DMS114 treated with DMSO at 0.1 percent for 48 hours (cell line): ENCODE measurements around the gene ATP8B4.

Experiments
- DNase-seq: peaks from one replicate; lab custom pipeline; 2025; ENCODE audit not compliant: unreplicated experiment; lab: John Stamatoyannopoulos, UW

Gene ATP8B4

DNA sequence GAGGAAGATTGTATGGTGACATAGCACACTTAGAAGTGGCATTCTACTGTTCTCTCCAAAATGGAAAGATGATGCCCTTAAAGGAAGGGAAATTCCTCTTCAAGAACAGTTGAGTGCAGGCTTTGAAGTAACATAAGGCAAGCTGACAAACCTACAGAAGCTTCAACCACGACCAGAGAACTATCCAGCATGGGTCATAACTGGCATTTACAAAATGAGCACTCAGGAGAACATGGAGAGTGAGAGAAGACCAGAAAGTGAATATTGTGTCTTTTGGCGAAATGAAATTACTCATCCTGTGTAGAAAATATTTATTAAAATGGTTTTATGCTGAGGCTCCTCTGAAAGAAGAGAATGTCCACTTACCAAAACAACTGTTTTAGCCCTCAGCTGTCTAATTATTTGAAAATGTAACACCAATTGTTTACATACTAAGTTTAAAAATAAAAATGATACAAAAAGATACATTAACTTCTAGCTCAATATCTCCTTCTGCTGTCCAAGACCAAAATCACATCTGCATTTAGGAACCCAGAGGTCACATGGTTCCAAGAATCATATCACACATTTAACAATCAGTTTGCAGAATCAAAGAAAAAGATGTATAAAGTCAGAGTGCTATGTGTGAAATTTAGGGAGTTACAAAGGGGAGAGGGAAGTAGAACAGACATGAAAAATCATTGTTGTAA lies 216.9 kb downstream of the ATP8B4 start:
- no peak for DNase-seq

DNA sequence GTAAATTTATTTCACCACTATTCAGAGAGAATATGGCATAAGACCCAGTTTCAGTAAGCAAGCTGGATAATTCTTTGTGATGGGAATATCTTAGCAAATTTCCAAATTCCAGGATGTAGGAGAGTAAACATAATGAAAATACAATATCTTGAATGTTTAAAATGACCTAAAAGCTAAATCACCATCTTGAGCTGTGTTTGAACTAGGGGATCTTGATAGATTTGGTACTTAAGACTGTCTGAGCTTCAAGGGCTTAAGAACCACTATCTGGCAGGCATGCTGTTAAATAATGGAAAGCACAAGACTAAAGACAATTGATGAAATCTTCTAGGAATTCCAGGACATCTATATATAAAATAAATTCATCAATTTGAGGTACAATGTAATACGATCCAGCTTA lies 217.7 kb downstream of the ATP8B4 start:
- no peak for DNase-seq

DNA sequence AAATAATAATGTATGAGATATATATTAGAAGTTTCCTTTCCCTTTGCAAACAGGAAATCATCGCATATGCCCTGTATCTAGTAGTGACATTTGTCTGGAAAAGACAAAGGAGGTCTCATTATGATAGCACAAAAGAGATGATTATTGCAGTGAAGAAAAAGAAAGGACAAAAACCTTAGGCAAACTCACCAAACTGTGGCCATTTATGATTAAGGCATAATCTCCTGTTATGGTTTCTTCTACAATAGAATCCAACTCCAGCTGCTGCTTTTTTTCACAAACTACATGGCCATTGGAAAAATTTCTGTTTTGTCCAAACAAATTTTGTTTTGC lies 218.2 kb downstream of the ATP8B4 start:
- no peak for DNase-seq

DNA sequence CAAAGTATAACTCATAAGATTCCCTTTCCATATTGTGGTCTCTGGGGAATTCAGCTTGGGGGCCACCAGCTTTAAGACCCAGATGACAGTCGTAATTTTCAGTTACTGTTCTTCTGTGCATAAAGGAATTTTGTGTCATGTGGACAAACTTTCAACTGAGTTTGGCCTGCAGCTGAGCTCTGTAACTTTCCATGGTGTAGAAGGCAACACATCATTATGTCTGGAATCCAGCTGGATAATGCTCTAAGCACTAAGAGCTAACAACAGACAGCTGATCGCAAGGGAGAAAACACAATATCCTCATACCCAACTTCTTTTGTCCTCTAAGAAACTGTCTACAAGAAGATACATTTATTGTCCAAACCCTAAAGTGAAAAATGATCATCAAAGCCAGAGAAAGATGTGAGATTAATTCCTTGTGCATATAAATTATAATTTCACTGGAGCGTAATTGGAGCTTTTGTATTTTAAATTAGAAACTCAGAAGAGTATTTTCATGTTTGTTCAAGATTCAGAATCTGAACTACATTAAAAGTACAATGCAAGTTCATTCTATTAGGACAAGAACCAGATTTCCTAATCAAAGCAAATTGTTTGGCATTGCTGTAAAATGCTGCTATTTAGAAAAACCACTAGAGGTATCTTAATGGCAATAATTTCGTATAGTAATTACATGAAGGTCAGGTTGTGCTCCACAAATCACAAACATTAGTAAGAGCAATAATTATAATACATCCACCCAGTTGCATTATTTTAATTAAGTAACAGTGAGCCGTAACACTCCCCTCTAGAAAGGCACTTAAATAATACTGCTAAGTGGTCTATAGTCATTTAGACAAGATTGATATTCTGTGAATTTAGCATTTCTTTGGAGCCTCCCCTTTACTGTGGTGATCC lies 218.8 kb downstream of the ATP8B4 start:
- no peak for DNase-seq

DNA sequence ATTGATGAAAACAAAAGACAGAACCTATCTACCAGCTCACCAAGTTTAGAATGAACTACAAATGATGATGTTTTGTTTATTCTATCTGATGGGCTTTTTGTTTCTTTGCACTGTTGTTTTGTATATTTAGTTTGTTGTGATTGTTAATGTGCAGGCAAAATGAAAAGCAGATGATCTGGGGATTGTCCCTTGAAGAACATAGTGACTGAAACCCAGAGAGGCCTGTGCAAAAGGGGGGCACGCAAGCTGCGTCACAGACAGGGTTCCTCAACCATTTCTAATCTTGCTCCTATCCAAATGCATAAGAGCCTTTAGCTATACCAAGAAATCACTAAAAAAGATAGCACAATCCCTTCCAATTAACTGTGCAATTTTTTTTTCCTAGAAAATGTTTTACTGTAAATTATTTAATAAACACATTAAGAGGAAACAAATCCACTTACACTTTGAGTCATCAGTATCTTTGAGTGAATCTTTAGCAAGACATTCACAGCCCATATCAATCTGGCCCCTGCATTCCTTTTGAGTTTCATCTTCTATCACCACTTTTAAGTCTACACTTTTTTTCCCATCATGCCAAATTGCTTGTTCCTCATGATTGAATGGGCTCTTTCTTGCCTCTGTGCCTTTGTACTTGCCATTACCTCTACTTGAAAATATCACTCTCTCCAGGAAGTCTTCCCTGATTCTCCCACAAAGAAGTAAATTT lies 220.3 kb downstream of the ATP8B4 start:
- DNase-seq, result no peak

DNA sequence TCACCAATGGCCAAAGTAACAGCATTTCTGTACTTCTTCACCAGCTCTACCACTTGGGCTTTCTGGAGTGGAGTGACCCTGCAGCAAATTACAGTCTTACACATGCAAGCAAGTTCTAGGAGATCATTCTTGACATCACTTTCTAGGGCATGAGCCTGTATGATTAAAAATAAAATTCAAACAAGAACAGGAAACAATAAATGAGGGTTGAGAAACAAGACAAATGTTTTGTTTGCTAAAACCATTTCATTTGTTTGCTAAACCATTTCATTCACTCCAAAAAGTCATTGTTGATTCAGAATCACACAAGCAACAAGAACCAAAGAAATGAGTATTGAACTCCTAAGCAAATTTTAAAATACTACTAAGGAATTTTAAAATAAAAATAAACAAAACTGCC lies 220.9 kb downstream of the ATP8B4 start:
- DNase-seq, result no peak

DNA sequence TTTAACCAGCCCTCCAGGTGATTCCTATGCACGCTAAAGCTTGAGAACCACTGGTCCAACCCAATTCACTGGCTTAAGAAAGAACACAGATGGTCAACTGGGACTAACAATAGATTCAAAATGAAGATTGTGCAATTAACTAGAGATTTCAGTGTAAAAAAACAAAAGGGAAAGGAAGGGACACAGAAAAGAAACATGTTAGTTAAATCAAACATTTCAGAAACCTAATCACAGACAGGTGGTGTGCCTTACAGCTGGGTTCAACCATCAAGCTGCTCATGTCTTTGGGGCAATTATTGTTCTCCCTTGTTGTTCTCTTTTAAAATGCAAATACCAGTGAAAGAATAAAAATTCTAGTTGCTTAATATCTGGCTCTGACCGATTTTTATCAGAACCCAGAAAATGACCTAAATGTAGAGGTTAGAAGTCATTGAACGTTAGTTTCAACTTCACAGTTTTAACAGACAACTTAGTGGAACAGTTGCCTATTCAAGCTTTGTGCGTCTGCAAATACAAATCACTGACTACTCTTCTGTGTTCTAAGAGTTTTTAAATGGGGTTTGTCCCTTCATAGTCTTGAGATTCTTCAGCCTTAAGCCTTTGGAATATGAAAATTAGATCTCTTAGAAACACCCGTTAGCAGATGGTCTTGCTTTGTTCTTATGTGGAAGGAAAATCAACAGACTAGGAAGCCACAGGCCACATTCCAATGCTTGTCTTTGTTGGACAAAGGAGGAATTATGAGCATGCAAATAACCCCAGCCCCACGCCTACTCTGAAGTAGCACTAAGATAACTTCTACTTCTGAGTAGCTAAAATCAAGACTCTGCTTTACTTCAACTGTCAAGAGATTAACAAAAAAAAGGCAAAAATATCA lies 223.4 kb downstream of the ATP8B4 start:
- DNase-seq, result no peak

DNA sequence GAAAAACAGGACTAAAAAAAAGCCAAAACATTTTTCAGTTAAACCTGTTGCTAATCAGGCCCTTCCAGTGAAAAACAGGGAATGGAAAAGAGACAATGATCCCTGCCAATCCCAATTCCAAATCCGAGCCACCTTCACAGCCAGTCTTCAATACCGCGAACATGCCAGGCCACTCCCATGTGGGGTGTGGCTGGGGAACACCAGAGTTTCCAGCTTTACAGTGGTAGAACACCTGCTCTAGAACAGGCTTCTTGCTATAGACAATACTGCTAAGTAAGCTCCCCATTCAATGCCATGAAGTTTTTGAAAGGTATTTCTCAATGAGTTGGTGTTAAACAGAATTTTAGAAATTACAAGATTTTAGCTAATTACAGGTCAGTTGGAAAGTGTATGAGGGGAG lies 228.3 kb downstream of the ATP8B4 start:
- no peak for DNase-seq

DNA sequence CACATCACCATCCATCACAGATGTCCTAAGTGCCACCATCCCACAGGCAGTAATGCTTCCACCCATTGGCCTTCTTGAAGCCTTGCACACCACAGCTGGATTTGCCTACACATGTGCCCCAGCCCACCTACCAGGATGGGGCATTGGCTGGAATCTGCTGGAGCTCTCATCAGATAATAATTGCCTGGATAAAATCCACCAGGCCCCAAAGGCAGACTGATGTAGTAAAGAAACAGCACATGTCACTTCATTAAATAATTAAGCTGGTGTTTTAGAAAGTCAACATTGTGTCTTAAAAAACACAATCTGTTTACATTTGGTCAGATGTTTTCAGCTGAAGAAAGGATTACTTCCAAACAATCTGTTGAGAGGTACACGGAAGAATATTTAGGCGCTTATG lies 229.5 kb downstream of the ATP8B4 start:
- DNase-seq, result no peak

DNA sequence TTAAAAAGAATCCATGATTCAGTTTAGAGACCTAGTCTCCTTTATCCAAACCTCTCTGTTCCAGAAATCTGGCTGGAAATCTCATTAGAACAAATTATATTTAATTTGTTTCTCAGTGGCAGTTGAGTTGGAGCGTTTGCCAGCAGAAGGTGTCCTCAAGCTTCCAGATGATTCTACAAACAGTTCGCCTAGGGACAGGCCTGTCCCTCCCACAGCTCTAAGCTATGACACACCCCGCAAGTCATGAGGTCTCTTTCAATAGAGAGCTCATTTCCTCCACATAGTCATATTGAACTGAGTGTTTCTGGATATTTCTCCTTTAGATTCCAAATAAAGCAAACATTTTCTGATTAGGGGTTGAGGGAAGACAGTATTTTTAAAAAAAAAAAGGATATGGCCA lies 230.3 kb downstream of the ATP8B4 start:
- no peak for DNase-seq

DNA sequence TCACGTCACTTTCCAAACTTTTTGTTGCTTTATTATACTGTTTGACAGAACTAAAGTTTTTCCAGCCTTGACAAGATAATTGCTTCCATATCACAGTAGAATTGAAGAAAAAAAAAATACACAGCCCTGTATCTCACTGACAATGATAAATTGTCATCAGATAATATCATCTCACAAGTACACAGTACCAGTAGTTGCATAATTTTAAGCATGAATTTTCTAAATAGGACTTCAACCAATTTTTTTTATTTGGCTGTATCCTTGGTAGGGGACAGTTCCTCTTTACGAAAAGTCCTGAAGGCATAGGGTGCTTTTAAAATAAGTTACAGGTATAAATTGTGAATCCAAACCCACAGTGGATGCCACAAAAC lies 230.7 kb downstream of the ATP8B4 start:
- DNase-seq, result no peak

DNA sequence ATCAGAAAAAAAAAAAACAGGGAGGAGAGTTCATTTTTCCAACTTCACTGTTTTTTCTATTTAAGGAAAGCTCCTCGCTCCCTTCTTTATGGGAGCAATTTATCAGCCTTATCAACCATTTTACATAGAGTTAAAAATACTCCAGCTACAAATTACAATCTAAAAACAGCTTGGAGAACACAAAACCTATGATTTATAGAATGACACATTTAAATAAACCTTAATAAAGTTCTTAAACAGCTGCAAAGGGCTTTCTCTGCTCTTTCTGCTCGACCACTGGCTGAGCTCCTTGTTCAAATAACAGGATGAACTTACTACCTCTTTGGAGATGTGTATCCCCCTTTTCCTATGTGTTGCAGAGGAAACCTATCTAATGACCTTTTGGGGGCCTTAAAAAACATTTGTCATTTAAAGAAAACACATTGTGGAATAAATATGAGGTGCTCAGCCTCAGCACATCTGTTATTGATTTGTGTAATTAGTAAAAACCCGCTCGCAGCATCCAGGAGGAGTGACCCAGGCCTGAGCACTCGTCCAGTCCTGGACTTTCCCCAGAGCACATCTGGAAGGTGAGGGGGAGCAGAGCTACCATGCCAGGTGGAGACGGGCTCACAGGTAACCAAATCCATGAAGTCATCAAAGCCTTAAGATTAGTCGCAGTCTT lies 231.2 kb downstream of the ATP8B4 start:
- no peak for DNase-seq

DNA sequence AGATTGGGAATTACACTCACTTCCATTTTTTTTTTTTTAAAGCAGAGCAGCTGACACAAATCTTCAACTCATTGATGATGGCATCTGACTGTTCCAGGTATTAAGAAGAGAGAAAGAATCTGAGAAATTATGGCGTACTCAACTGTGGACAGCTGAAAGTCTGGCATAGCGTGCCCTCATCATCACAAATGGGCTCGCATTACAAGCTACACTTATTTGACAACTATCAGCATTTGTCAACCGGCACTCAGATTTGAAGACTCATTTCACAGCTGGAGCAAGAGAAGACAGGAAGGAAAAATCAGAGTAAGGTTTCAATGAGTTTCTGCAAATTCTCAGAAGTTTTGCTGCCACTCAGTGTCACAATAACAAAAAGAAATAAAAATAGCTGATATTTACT lies 235.9 kb downstream of the ATP8B4 start:
- no peak for DNase-seq

DNA sequence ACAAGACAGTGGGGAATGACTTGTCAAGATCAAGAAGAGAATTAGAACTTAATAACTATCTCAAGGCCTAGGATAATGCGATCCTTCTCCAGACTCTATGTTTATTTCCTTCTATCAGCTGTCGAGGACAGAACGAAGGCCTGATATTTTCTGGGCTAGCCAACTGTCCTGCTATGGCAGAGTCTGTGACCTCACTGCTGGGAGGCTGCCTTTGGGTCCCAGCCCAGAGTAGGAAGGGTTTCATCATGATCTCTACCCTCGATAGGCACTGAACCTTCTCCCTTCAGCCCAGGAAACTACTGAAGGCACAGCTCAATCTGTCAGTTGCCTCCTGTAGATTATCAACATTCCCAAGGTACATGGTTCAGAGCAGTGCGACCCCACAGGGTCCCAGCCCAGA lies 237.2 kb downstream of the ATP8B4 start:
- DNase-seq, result no peak

DNA sequence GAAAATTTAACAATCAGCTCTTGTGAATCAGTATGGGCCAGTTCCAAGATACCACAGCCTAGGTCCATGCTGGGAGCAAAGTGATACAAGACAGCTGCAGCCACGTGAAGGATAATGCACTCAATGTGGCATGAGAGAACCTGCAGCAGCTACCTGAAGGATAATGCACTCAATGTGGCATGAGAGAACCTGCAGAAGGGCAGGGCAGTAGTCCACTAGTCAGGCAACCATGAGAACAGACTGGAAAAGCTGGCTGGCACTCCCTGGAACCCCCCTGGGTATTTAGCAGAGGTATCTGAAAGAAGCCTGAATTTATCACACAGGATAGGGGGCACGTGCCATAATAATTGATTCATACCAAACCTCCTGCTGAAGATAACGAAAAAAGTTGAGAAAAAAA lies 237.6 kb downstream of the ATP8B4 start:
- DNase-seq, result no peak

DNA sequence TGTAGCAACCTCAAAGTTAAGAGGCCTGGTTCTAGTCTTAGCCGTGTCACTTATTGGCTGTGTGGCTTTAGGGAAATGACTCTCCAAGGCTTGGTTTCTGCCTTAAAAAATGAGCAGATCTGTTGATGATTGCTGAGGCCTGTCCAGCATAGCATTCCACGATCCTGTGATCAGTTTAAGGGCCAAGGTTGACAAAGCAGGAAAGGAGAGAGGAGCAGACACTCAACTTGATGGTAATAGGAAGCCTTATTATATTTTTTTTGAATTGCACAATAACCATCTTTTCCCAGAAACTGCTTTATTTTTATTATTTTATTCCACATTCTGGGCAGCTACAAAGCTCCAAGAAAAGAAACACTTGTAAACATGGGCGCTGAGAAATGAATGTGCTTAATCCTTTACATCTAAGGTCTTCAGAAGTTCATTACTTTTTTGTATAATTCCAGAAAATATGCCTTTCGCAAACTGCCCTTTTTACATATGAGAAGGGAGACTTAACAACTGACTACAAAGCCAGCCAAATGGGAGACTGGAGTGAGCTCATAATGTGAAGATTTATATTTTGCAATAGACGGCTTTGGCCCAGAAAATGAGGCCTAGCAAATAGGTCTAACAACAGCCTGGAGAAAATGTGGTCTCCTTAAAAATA lies 241.0 kb downstream of the ATP8B4 start:
- DNase-seq, result no peak

DNA sequence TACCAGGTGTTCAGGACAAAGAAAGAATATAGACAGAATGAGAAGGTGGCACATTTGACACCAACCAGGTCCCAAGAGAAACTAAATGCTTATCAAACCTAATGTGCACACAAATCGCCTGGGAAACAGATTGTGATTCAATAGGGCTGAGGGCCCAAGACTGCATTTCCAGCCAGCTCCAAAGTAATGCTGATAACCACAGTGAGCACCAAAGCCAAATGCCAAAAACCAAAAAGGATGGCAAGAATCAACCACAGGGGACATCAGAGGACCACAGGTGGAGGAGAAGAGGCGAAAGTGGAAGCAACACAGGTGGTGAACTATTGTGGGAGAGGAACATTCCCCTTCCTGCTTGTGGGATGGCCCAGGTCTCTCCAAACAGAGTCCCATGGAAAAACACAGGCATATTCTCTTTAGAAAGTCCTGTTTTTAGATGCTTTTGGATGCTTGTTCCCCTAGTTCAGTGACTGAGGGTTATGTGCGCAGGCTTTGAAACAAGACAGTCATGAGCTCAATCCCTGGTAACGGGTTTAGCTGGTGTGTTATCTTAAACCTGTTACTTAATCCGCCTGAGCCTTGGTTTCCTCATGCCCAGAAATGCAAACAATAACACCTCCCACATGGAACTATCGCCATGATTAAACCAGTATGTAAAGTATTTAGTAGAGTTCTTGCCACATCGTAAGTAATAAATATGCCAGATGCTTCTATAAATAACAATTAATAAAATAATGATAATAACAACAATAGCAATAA lies 241.7 kb downstream of the ATP8B4 start:
- DNase-seq, result no peak

DNA sequence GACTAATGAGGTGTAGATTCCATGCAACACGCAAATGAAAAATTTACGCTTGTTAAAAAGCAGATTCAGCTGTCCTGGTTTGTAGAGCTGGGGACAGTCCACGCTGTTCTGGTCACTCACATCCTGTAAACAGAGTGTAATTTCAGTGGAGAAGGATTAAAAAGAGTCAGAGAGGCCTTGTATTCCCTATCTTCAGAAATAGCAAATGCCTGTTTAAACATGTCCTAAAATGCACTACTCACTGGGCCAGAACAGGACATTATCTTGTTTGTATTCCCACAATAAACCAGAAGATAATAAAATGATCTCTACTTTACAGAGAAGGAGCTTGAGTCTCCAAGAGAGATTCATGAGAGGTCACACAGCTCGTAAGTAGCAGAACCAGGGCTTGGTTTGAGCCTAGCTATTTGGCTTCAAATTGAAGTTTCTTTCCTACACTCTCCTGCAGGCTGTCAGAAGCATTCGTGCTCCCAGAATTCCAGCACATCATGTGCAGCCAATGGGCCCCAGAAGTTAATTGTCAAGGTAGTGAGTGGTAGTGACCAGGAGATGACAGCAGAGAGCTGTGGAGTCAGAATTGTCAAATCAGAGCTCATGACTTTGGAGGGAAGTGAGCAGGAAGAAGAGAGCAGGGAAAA lies 242.5 kb downstream of the ATP8B4 start:
- DNase-seq, result no peak

DNA sequence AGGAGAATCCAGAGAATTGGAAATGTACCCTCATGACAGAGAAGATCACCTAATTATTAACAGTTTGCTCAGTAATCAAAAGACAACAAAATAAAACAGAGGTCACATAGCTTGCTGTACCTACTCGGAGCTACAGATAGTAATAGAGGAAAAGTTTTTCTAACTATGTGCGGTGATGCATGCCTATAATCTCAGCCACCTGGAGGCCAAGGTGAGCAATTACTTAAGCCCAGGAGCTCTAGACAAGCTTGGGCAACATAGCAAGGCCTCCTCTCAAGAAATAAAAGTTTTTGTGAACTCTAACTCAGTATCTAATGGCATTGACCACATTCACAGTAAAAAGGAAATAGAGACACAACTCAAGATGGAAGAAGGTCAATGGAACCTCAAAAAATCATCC lies 243.6 kb downstream of the ATP8B4 start:
- no peak for DNase-seq
